ENCODE results near the gene NAP1L1.

The NAP1L1 gene

GRCh38 chr12:76084863-76085519 lies 506 bp upstream of the NAP1L1 start:
- TF ChIP-seq REST (IDR thresholded peaks at IDR 0.05; ENCODE audit: insufficient replicate concordance, low read depth) = no peak
- TF ChIP-seq CTCF (IDR thresholded peaks at IDR 0.05; ENCODE audit: insufficient read depth, low read length) = no peak
- no peak for TF ChIP-seq SPI1 (IDR thresholded peaks at IDR 0.05; ENCODE audit: borderline replicate concordance, low read depth)
- no peak for TF ChIP-seq GABPA (IDR thresholded peaks at IDR 0.05; ENCODE audit: low read depth)
- no peak for TF ChIP-seq POLR2AphosphoS5 (IDR thresholded peaks at IDR 0.05; ENCODE audit: low read depth)
- peak overlapping the region; percentile 95 for H3K27ac ChIP-seq (replicated peaks)
- peak overlapping the region; percentile 84 for H3K4me3 ChIP-seq (replicated peaks; ENCODE audit: insufficient read depth, low read length)
- peak in 1 of 2 experiments; percentile 49 for DNase-seq (ENCODE audit: low read depth in 1 of 2, low spot score in 1 of 2)
- H3K27me3 ChIP-seq (ENCODE audit: insufficient read depth, poor library complexity, severe bottlenecking) = no peaks in the 10 kb centered on the region

GRCh38 chr12:76083246-76083903 lies 1.1 kb downstream of the NAP1L1 start:
- H3K27me3 ChIP-seq (ENCODE audit: insufficient read depth, poor library complexity, severe bottlenecking) = no peaks in the 10 kb centered on the region
- no peak for DNase-seq (ENCODE audit: low read depth in 1 of 2, low spot score in 1 of 2)
- peak overlapping the region; percentile 95 for H3K27ac ChIP-seq (replicated peaks)
- peak overlapping the region; percentile 84 for H3K4me3 ChIP-seq (replicated peaks; ENCODE audit: insufficient read depth, low read length)
- TF ChIP-seq GABPA (IDR thresholded peaks at IDR 0.05; ENCODE audit: low read depth) = no peak
- no peak for TF ChIP-seq POLR2AphosphoS5 (IDR thresholded peaks at IDR 0.05; ENCODE audit: low read depth)
- TF ChIP-seq CTCF (IDR thresholded peaks at IDR 0.05; ENCODE audit: insufficient read depth, low read length) = no peak
- TF ChIP-seq REST (IDR thresholded peaks at IDR 0.05; ENCODE audit: insufficient replicate concordance, low read depth) = no peak
- TF ChIP-seq SPI1 (IDR thresholded peaks at IDR 0.05; ENCODE audit: borderline replicate concordance, low read depth) = no peak

GRCh38 chr12:76081909-76082308 lies 2.6 kb downstream of the NAP1L1 start:
- Histone ChIP-seq H3K4me3 (replicated peaks; ENCODE audit: insufficient read depth, low read length) (no peak overlapping the region), H3K27ac (replicated peaks) (no peak overlapping the region; the same call in 1 of the 2 replicates), H3K27me3 (ENCODE audit: insufficient read depth, poor library complexity, severe bottlenecking) (no peaks in the 10 kb centered on the region)
- no peak for TF ChIP-seq REST (IDR thresholded peaks at IDR 0.05; ENCODE audit: insufficient replicate concordance, low read depth)
- TF ChIP-seq POLR2AphosphoS5 (IDR thresholded peaks at IDR 0.05; ENCODE audit: low read depth) = no peak
- TF ChIP-seq GABPA (IDR thresholded peaks at IDR 0.05; ENCODE audit: low read depth) = no peak
- TF ChIP-seq SPI1 (IDR thresholded peaks at IDR 0.05; ENCODE audit: borderline replicate concordance, low read depth) = no peak
- TF ChIP-seq CTCF (IDR thresholded peaks at IDR 0.05; ENCODE audit: insufficient read depth, low read length) = no peak
- no peak for DNase-seq (ENCODE audit: low read depth in 1 of 2, low spot score in 1 of 2)
